SHP77 treated with DMSO at 0.1 percent for 48 hours (cell line): ENCODE measurements around the gene AKR1C2.
"Not testable (repeated sequence)": the region's sequence is repeated elsewhere in the genome, so short reads cannot be mapped to it uniquely, and the experiment has no call there.

Source experiments
- DNase-seq: peaks from one replicate; lab custom pipeline; 2025; lab: John Stamatoyannopoulos, UW

The AKR1C2 gene

GRCh38 chr10:4956955-4957645 is 46.6 kb downstream of the AKR1C2 start:
- DNase-seq: not testable (repeated sequence)

- DNase-seq: peak; percentile 16
These were observed 47.6 kb downstream of the AKR1C2 start for GRCh38 chr10:4956088-4956487.

- no peak for DNase-seq
These were observed 50.3 kb downstream of the AKR1C2 start for GRCh38 chr10:4953405-4953804.

GRCh38 chr10:4951512-4952162 is 52.0 kb downstream of the AKR1C2 start:
- not testable (repeated sequence) for DNase-seq

- no peak for DNase-seq
These were observed 55.7 kb downstream of the AKR1C2 start for GRCh38 chr10:4947635-4948596.

- DNase-seq: no peak
These were observed 56.5 kb downstream of the AKR1C2 start for GRCh38 chr10:4947039-4947634.

- DNase-seq: no peak
These were observed 57.6 kb downstream of the AKR1C2 start for GRCh38 chr10:4945766-4946717.

GRCh38 chr10:4944841-4945240 is 58.8 kb downstream of the AKR1C2 start:
- DNase-seq: no peak

- no peak for DNase-seq
These were observed 59.8 kb downstream of the AKR1C2 start for GRCh38 chr10:4943821-4944220.

- not testable (repeated sequence) for DNase-seq
These were observed 60.2 kb downstream of the AKR1C2 start for GRCh38 chr10:4943416-4943815.

- not testable (repeated sequence) for DNase-seq
These were observed 60.7 kb downstream of the AKR1C2 start for GRCh38 chr10:4942931-4943330.

- peak; percentile 21 for DNase-seq
These were observed 61.9 kb downstream of the AKR1C2 start for GRCh38 chr10:4941540-4942330.

GRCh38 chr10:4940909-4941308 is 62.7 kb downstream of the AKR1C2 start:
- DNase-seq: not testable (repeated sequence)

GRCh38 chr10:4940073-4940428 is 63.6 kb downstream of the AKR1C2 start:
- DNase-seq: not testable (repeated sequence)

- DNase-seq: no peak
These were observed 64.2 kb downstream of the AKR1C2 start for GRCh38 chr10:4939224-4940072.
